ENCODE results near the gene IL17C. TPM values are rescaled to one million over a fixed set of nuclear protein-coding genes. Genes with fewer than 3 reads are reported as not detected.

IL17C gene, protein sequence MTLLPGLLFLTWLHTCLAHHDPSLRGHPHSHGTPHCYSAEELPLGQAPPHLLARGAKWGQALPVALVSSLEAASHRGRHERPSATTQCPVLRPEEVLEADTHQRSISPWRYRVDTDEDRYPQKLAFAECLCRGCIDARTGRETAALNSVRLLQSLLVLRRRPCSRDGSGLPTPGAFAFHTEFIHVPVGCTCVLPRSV
- total RNA-seq (not detected in 2 replicates), polyA plus RNA-seq (0.14 and 0.17 TPM in 2 replicates), polyA minus RNA-seq (not detected in 2 replicates), Bru-seq, nascent RNA (not detected), BruChase-seq, experiment 1, labeled RNA remaining after a 6-hour chase (not detected), BruChase-seq, experiment 2, labeled RNA remaining after a 2-hour chase (percentile 19 among the genes with signal in this experiment)
- polyA plus RNA-seq (2011; cell fraction: cytosol; rRNA removed): 0.10 TPM in 1 of 2 replicates, not detected in the other
- polyA plus RNA-seq (2011; cell fraction: nucleus; rRNA removed): 0.24 and 0.37 TPM in 2 replicates
- polyA plus RNA-seq (2012): not detected in 2 replicates
- not detected for polyA minus RNA-seq (2011; cell fraction: cytosol; rRNA and poly(A)+ RNA removed)
- not detected in 2 replicates for polyA minus RNA-seq (2011; cell fraction: nucleus; rRNA and poly(A)+ RNA removed)
- long read RNA-seq: 0 reads

DNA sequence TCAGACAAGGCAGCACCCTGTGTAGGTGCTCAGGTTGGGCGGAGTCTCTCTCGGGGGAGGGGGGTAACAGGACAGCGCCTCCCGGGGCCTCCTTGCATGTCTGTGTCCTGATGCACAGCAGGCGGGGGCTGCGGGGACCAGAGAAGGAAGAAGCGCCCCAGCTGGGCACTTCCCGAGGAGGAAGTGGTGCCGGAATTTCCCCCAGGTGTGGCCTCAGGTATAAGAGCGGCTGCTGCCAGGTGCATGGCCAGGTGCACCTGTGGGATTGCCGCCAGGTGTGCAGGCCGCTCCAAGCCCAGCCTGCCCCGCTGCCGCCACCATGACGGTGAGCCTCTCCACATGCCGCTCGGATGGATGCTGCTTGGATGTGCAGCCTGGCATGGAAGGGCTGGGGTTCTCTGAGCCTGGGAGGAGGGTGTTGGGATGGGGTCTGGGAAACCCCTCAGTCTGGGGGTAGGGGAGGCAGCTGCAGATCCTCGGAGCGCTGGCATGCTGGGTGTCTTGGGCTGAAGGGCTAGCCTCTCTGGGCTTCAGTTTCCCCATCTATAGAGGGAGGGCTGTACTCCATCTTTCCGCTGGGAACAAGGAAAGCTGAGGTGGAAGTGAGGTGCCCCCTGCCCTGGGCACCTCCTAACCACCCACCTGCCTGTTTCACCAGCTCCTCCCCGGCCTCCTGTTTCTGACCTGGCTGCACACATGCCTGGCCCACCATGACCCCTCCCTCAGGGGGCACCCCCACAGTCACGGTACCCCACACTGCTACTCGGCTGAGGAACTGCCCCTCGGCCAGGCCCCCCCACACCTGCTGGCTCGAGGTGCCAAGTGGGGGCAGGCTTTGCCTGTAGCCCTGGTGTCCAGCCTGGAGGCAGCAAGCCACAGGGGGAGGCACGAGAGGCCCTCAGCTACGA, at the start of gene IL17C:
TSS of gene IL17C (plus strand) at position 250 of the 908 bp plus-strand sequence. CDS start at position 320, 70 bp downstream.
- H3K4me1 ChIP-seq (ENCODE audit: control insufficient read depth, extremely low read depth, insufficient read depth, low read length): peaks cover 8% of the 10 kb centered on the region
- no peak within 1 kb of the TSS for H3K9ac ChIP-seq (replicated peaks; ENCODE audit: extremely low read depth, insufficient read depth, low read length)
- no TSS peak for BruUV-seq (replicated peaks)
- peaks cover 9 to 19% of the 10 kb centered on the region in 2 experiments for H3K27me3 ChIP-seq (ENCODE audit: control insufficient read depth in 2 of 2, insufficient read depth in 2 of 2, low read length in 2 of 2)
- H3K27ac ChIP-seq (ENCODE audit: insufficient read depth, low read depth, low read length): no peak within 1 kb of the TSS
- H3K9me3 ChIP-seq (replicated peaks; ENCODE audit: control insufficient read depth, insufficient read depth, low read length): no peaks in the 10 kb centered on the region
- no peak within 1 kb of the TSS for H3K4me2 ChIP-seq (ENCODE audit: insufficient read depth, low read length)
- no peak within 1 kb of the TSS for H2AFZ ChIP-seq (ENCODE audit: low read depth, low read length)
- CTCF ChIA-PET: no interaction called here
- no peaks in the 10 kb centered on the region for H3K79me2 ChIP-seq (ENCODE audit: control insufficient read depth, insufficient read depth, low read length)
- dilution Hi-C loops (cut with MboI; ENCODE audit: extremely low pct_ligation_motif_present, low sequenced_read_pairs): no loop called here
- TF ChIP-seq, protein P1, sequence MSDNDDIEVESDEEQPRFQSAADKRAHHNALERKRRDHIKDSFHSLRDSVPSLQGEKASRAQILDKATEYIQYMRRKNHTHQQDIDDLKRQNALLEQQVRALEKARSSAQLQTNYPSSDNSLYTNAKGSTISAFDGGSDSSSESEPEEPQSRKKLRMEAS (IDR thresholded peaks at IDR 0.05; ENCODE audit: insufficient read depth, insufficient read length): no peak
- no peak for TF ChIP-seq FOS (IDR thresholded peaks at IDR 0.05; ENCODE audit: borderline replicate concordance, insufficient read depth, low read length)
- no peak for TF ChIP-seq POLR2A (IDR thresholded peaks at IDR 0.05; ENCODE audit: low read depth, low read length)
- peak; percentile 24 for TF ChIP-seq EZH2 (IDR thresholded peaks at IDR 0.05; ENCODE audit: borderline replicate concordance, low read depth, low read length, severe bottlenecking)
- no peak for TF ChIP-seq MYC (IDR thresholded peaks at IDR 0.05; ENCODE audit: low read depth, low read length)
- TF ChIP-seq JUN (IDR thresholded peaks at IDR 0.05; ENCODE audit: borderline replicate concordance, insufficient read depth, insufficient read length, low read depth): no peak
- no peak for TF ChIP-seq POLR2AphosphoS5 (IDR thresholded peaks at IDR 0.05; ENCODE audit: insufficient read depth, low read depth, low read length)
- TF ChIP-seq GATA2 (IDR thresholded peaks at IDR 0.05; ENCODE audit: insufficient read depth, insufficient read length, low read depth, low read length): no peak
- TF ChIP-seq, protein P2, sequence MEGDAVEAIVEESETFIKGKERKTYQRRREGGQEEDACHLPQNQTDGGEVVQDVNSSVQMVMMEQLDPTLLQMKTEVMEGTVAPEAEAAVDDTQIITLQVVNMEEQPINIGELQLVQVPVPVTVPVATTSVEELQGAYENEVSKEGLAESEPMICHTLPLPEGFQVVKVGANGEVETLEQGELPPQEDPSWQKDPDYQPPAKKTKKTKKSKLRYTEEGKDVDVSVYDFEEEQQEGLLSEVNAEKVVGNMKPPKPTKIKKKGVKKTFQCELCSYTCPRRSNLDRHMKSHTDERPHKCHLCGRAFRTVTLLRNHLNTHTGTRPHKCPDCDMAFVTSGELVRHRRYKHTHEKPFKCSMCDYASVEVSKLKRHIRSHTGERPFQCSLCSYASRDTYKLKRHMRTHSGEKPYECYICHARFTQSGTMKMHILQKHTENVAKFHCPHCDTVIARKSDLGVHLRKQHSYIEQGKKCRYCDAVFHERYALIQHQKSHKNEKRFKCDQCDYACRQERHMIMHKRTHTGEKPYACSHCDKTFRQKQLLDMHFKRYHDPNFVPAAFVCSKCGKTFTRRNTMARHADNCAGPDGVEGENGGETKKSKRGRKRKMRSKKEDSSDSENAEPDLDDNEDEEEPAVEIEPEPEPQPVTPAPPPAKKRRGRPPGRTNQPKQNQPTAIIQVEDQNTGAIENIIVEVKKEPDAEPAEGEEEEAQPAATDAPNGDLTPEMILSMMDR (IDR thresholded peaks at IDR 0.05; ENCODE audit: extremely low read depth in 1 of 2, insufficient read depth in 1 of 2, low read depth in 1 of 2, low read length in 2 of 2): no peak
- intact Hi-C loops (cut with micrococcal nuclease): no loop called here
- no peaks in the 10 kb centered on the region for H4K20me1 ChIP-seq (replicated peaks; ENCODE audit: control insufficient read depth, extremely low read depth, insufficient read depth, low read length)
- no peaks in the 10 kb centered on the region for H3K9me1 ChIP-seq (replicated peaks; ENCODE audit: control insufficient read depth, extremely low read depth, insufficient read depth, low read length)
- H3K36me3 ChIP-seq (ENCODE audit: control insufficient read depth in 2 of 2, extremely low read depth in 1 of 2, insufficient read depth in 2 of 2, low read length in 2 of 2): no peaks in the 10 kb centered on the region
- no peak within 1 kb of the TSS for H3K4me3 ChIP-seq (replicated peaks in 1 of 3; ENCODE audit: insufficient read depth in 1 of 3, low read depth in 1 of 3, low read length in 3 of 3)
- POLR2A ChIA-PET: no interaction called here
- DNase-seq (ENCODE audit: low read depth, low spot score): no peak
- FAIRE-seq: no peak

Data from endothelial cell of umbilical vein (primary cell).